H9 (cell line): ENCODE results near the gene NHLRC4. TPM values are rescaled to one million over a fixed set of nuclear protein-coding genes. Genes with fewer than 3 reads are reported as not detected.

Experiments
- DNase-seq: peaks from one replicate; pipeline ENCODE4 v3.0.0-alpha.2; 2017
- H2AFZ ChIP-seq: one replicate; pipeline ENCODE4 v1.6.1; 2013; ENCODE audit warnings: mild to moderate bottlenecking, low read length, control low read depth, moderate library complexity
- H2AK5ac ChIP-seq: 2 replicates; pipeline ENCODE4 v1.6.1; 2013; ENCODE audit warnings: low read length, control low read depth, mixed read lengths; ENCODE audit not compliant: insufficient read length
- H2BK120ac ChIP-seq: one replicate; pipeline ENCODE4 v1.6.1; 2013; ENCODE audit warnings: low read depth, mild to moderate bottlenecking, low read length, control low read depth, inconsistent platforms; ENCODE audit not compliant: poor library complexity, severe bottlenecking
- H2BK12ac ChIP-seq: 2 replicates; pipeline ENCODE4 v1.6.1; 2013; ENCODE audit warnings: low read length, control low read depth, mixed read lengths, low read depth; ENCODE audit not compliant: insufficient read length
- H2BK15ac ChIP-seq: 2 replicates; pipeline ENCODE4 v1.6.1; 2013; ENCODE audit warnings: low read depth, low read length, control low read depth
- H2BK20ac ChIP-seq: one replicate; pipeline ENCODE4 v1.6.1; 2013; ENCODE audit warnings: low read depth, mild to moderate bottlenecking, low read length, control low read depth, inconsistent platforms; ENCODE audit not compliant: poor library complexity, severe bottlenecking
- H2BK5ac ChIP-seq: 2 replicates; pipeline ENCODE4 v1.6.1; 2013; ENCODE audit warnings: low read length, control low read depth, mixed read lengths; ENCODE audit not compliant: insufficient read length
- H3K14ac ChIP-seq: 2 replicates; pipeline ENCODE4 v1.6.1; 2013; ENCODE audit warnings: low read length, control low read depth; ENCODE audit not compliant: insufficient read depth
- H3K18ac ChIP-seq: 2 replicates; pipeline ENCODE4 v1.6.1; 2013; ENCODE audit warnings: low read depth, mild to moderate bottlenecking, mixed read lengths, low read length, control low read depth; ENCODE audit not compliant: insufficient read length
- H3K23ac ChIP-seq: 2 replicates; pipeline ENCODE4 v1.6.1; 2013; ENCODE audit warnings: low read length, control low read depth, mixed read lengths, low read depth; ENCODE audit not compliant: insufficient read length
- H3K23me2 ChIP-seq: 2 replicates; pipeline ENCODE4 v1.6.1; 2013; ENCODE audit warnings: low read depth, mild to moderate bottlenecking, mixed read lengths, low read length, control low read depth; ENCODE audit not compliant: insufficient read length, poor library complexity, severe bottlenecking
- H3K27ac ChIP-seq: 2 replicates; pipeline ENCODE4 v1.5.1; 2013; ENCODE audit warnings: low read length, control low read depth, mixed read lengths, low read depth; ENCODE audit not compliant: insufficient read length
- H3K27me3 ChIP-seq: 2 replicates; pipeline ENCODE4 v1.6.1; 2013; ENCODE audit warnings: low read length, control low read depth, inconsistent platforms; ENCODE audit not compliant: insufficient read depth
- H3K4ac ChIP-seq: 2 replicates; pipeline ENCODE4 v1.6.1; 2013; ENCODE audit warnings: low read depth, mild to moderate bottlenecking, control low read depth, inconsistent platforms, low read length, moderate library complexity
- H3K4me1 ChIP-seq: 2 replicates; pipeline ENCODE4 v1.6.1; 2013; ENCODE audit warnings: low read length, control low read depth, inconsistent platforms; ENCODE audit not compliant: insufficient read depth
- H3K4me2 ChIP-seq: 2 replicates; pipeline ENCODE4 v1.6.1; 2013; ENCODE audit warnings: low read length, control low read depth, mixed read lengths; ENCODE audit not compliant: insufficient read length, insufficient read depth
- H3K56ac ChIP-seq: 2 replicates; pipeline ENCODE4 v1.6.1; 2013; ENCODE audit warnings: low read depth, mild to moderate bottlenecking, mixed read lengths, low read length, control low read depth; ENCODE audit not compliant: insufficient read length
- H3K79me1 ChIP-seq: 2 replicates; pipeline ENCODE4 v1.6.1; 2013; ENCODE audit warnings: low read depth, mild to moderate bottlenecking, moderate library complexity, low read length, control low read depth, inconsistent platforms; ENCODE audit not compliant: insufficient read depth, poor library complexity, severe bottlenecking
- H3K79me2 ChIP-seq: 2 replicates; pipeline ENCODE4 v1.6.1; 2013; ENCODE audit warnings: low read length, control low read depth, inconsistent platforms; ENCODE audit not compliant: insufficient read depth
- H3K9ac ChIP-seq: 2 replicates; pipeline ENCODE4 v1.6.1; 2013; ENCODE audit warnings: low read length, control low read depth, mixed read lengths; ENCODE audit not compliant: insufficient read length; ENCODE audit errors: extremely low read depth
- H3K9me3 ChIP-seq: one replicate; pipeline ENCODE4 v1.6.1; 2013; ENCODE audit warnings: low read depth, low read length, inconsistent platforms; ENCODE audit not compliant: control insufficient read depth
- H3T11ph ChIP-seq: one replicate; pipeline ENCODE4 v1.6.1; 2013; ENCODE audit warnings: mild to moderate bottlenecking, low read length, control low read depth, inconsistent platforms
- H4K20me1 ChIP-seq: one replicate; pipeline ENCODE4 v1.6.1; 2013; ENCODE audit not compliant: control insufficient read depth, insufficient read length, insufficient read depth
- H4K5ac ChIP-seq: 2 replicates; pipeline ENCODE4 v1.6.1; 2013; ENCODE audit warnings: low read depth, mild to moderate bottlenecking, mixed read lengths, low read length, control low read depth; ENCODE audit not compliant: insufficient read length
- H4K8ac ChIP-seq: replicated peaks from 2 replicates; pipeline ENCODE4 v1.6.1; 2013; ENCODE audit warnings: low read length, control low read depth, mixed read lengths, low read depth; ENCODE audit not compliant: insufficient read length
- H4K91ac ChIP-seq: 2 replicates; pipeline ENCODE4 v1.6.1; 2013; ENCODE audit warnings: low read depth, mild to moderate bottlenecking, moderate library complexity, mixed read lengths, low read length, control low read depth; ENCODE audit not compliant: insufficient read length
- H3K27ac Mint-ChIP-seq, 3 experiments: 2 replicates in 2 of 3; 3 replicates in 1 of 3; pipeline ENCODE4 v1.8.0; 2020 to 2021; ENCODE audit warnings: mixed read lengths in 3 of 3, mild to moderate bottlenecking in 1 of 3, moderate library complexity in 1 of 3
- H3K27me3 Mint-ChIP-seq: 2 replicates; pipeline ENCODE4 v1.8.0; 2021; ENCODE audit warnings: low read depth, mild to moderate bottlenecking, moderate library complexity, mixed read lengths
- H3K36me3 Mint-ChIP-seq, 3 experiments: 2 replicates in 2 of 3; 3 replicates in 1 of 3; pipeline ENCODE4 v1.8.0; 2020 to 2021; ENCODE audit warnings: low read depth in 3 of 3, mixed read lengths in 3 of 3; ENCODE audit not compliant: insufficient read depth in 1 of 3
- H3K4me1 Mint-ChIP-seq, 2 experiments: 2 replicates each; pipeline ENCODE4 v1.8.0; 2020; ENCODE audit warnings: mixed read lengths in 2 of 2
- H3K4me3 Mint-ChIP-seq, 2 experiments: 2 replicates in 1 of 2; 3 replicates in 1 of 2; pipeline ENCODE4 v1.8.0; 2020 to 2021; ENCODE audit warnings: mild to moderate bottlenecking in 2 of 2, mixed read lengths in 2 of 2, moderate library complexity in 1 of 2
- H3K9me3 Mint-ChIP-seq, 2 experiments: 2 replicates in 1 of 2; 3 replicates in 1 of 2; pipeline ENCODE4 v1.8.0; 2020; ENCODE audit warnings: mild to moderate bottlenecking in 2 of 2, mixed read lengths in 2 of 2, moderate library complexity in 1 of 2
- WGBS: extraction: QIAGEN DNeasy Blood & Tissue Kit; methylation state at CpG from one replicate; pipeline ENCODE4 v1.1.7; 2013; ENCODE audit warnings: missing lambda C conversion rate, low lambda C conversion rate, mixed read lengths; ENCODE audit not compliant: insufficient read length; ENCODE audit errors: extremely low coverage; 5-methylcytosine and 5-hydroxymethylcytosine counted together
- total RNA-seq: library from RNA; stranded (reverse); gene quantifications from 2 replicates; pipeline ENCODE4 v1.2.1, GENCODE V29; 2021
- TF ChIP-seq, protein P1 (sequence below): fragments of 200-600 bp; sonication (generic); conservative IDR thresholded peaks from 3 replicates; pipeline ENCODE4 v1.8.0; 2021; ENCODE audit warnings: antibody characterized with exemption, mild to moderate bottlenecking

The NHLRC4 gene
- total RNA-seq, 1 experiment from 2014 or later = 0.42 TPM

DNA sequence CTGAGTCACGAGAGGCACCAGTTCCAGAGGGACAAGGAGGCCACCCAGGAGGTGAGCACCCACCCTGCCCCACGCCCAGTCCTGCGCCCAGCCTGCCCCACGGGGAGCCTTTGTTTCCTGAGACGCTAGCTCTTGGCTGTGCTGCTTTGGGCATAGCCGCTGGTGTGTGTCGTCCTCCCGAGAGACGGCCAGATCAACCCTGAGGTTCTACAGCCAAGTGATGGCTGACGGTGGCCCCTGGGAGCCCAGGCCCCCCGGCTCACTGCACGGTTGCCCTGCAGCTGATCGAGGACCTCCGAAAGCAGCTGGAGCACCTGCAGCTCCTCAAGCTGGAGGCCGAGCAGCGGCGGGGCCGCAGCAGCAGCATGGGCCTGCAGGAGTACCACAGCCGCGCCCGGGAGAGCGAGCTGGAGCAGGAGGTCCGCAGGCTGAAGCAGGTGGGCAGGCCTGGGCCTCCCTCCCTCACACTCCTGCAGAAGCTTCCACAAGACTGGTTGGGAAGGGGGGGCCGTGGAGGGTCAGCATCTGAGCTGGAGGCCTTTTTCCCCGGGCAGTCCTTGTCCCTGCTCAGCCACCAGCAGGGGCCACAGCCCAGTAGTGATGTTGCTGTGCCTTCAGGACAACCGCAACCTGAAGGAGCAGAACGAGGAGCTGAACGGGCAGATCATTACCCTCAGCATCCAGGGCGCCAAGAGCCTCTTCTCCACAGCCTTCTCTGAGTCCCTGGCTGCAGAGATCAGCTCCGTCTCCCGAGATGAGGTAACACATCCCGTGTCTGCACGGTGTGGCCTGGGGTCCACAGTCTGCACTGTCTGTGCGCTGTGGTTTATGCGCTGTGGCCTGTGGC lies 46.7 kb upstream of the NHLRC4 start:
- Histone ChIP-seq H3K23me2 (no peaks in the 10 kb centered on the region), H3K9me3 (no peaks in the 10 kb centered on the region), H2AFZ (no peak overlapping the region), H4K91ac (no peak overlapping the region), H3K56ac (no peak overlapping the region), H3K27ac (no peak overlapping the region), H3K14ac (no peak overlapping the region), H4K5ac (no peak overlapping the region), H3K27me3 (no peaks in the 10 kb centered on the region), H2BK12ac (no peak overlapping the region), H3K23ac (no peak overlapping the region), H2BK5ac (no peak overlapping the region), H4K8ac (no peak overlapping the region), H2BK15ac (no peak overlapping the region), H2AK5ac (no peak overlapping the region), H3K9ac (no peak overlapping the region), H3K79me2 (no peaks in the 10 kb centered on the region), H3K4me2 (no peak overlapping the region), H2BK120ac (no peak overlapping the region), H3T11ph (no peak overlapping the region), H3K4ac (no peak overlapping the region), H4K20me1 (no peaks in the 10 kb centered on the region), H3K79me1 (no peaks in the 10 kb centered on the region), H3K4me1 (no peaks in the 10 kb centered on the region), H2BK20ac (no peak overlapping the region), H3K18ac (no peak overlapping the region)
- Mint-ChIP-seq H3K27me3 (no peaks in the 10 kb centered on the region; the same call in 1 of the 2 replicates), H3K27ac (no peak overlapping the region), H3K36me3 (peaks cover 4 to 20% (median 14%) of the 10 kb centered on the region in 3 experiments; a peak in 6 of 7 replicates), H3K4me1 (peaks cover 0 to 5% of the 10 kb centered on the region in 2 experiments; a peak in 2 of 4 replicates), H3K4me3 (no peak overlapping the region), H3K9me3 (no peaks in the 10 kb centered on the region)
- DNase-seq = no peak
- WGBS = no CpG with 5 or more reads among the region's 35 CpGs
- TF ChIP-seq, protein P1, sequence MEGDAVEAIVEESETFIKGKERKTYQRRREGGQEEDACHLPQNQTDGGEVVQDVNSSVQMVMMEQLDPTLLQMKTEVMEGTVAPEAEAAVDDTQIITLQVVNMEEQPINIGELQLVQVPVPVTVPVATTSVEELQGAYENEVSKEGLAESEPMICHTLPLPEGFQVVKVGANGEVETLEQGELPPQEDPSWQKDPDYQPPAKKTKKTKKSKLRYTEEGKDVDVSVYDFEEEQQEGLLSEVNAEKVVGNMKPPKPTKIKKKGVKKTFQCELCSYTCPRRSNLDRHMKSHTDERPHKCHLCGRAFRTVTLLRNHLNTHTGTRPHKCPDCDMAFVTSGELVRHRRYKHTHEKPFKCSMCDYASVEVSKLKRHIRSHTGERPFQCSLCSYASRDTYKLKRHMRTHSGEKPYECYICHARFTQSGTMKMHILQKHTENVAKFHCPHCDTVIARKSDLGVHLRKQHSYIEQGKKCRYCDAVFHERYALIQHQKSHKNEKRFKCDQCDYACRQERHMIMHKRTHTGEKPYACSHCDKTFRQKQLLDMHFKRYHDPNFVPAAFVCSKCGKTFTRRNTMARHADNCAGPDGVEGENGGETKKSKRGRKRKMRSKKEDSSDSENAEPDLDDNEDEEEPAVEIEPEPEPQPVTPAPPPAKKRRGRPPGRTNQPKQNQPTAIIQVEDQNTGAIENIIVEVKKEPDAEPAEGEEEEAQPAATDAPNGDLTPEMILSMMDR = no peak
